ENCODE data around the gene MRPS10.

DNA sequence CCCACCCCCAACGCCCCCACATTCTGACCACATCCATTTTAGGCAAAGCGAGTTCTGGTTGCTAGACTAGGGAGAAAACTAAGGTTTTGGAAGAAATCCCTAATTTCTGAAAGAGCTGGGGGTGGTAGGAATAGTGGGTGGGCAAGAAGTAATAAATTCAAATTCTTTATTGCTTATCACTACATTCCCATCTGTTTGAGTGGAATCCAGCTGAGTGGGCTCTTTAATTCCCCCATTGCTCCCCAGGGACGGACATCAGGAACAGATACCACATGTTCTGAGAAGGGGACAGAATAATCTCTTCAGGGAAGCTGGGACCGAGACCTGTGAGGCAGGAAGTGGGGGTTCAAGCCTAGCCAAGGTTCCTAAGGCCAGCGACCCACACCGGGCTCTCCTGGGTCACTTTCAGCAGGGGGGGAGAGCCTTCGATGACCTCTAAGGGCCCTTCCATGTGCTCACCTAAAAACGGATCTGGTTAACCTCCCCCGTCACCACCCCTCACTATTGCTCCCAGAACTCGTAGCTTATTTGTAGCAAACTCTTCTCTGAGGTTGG lies 42.3 kb upstream of the MRPS10 start:
- no peak for TF ChIP-seq EZH2phosphoT487 (IDR thresholded peaks at IDR 0.05; ENCODE audit: borderline replicate concordance, low read length)
- TF ChIP-seq, protein P1, sequence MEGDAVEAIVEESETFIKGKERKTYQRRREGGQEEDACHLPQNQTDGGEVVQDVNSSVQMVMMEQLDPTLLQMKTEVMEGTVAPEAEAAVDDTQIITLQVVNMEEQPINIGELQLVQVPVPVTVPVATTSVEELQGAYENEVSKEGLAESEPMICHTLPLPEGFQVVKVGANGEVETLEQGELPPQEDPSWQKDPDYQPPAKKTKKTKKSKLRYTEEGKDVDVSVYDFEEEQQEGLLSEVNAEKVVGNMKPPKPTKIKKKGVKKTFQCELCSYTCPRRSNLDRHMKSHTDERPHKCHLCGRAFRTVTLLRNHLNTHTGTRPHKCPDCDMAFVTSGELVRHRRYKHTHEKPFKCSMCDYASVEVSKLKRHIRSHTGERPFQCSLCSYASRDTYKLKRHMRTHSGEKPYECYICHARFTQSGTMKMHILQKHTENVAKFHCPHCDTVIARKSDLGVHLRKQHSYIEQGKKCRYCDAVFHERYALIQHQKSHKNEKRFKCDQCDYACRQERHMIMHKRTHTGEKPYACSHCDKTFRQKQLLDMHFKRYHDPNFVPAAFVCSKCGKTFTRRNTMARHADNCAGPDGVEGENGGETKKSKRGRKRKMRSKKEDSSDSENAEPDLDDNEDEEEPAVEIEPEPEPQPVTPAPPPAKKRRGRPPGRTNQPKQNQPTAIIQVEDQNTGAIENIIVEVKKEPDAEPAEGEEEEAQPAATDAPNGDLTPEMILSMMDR (IDR thresholded peaks at IDR 0.05; ENCODE audit: low read depth, low read length, poor library complexity, severe bottlenecking): no peak
